ENCODE measurements around the gene MOB2.
"Not testable (repeated sequence)": the region's sequence is repeated elsewhere in the genome, so short reads cannot be mapped to it uniquely, and the experiment has no call there.

MOB2 gene

GRCh38 chr11:1439341-1439740 is 47.2 kb downstream of the MOB2 start:
- DNase-seq, result no peak

DNA sequence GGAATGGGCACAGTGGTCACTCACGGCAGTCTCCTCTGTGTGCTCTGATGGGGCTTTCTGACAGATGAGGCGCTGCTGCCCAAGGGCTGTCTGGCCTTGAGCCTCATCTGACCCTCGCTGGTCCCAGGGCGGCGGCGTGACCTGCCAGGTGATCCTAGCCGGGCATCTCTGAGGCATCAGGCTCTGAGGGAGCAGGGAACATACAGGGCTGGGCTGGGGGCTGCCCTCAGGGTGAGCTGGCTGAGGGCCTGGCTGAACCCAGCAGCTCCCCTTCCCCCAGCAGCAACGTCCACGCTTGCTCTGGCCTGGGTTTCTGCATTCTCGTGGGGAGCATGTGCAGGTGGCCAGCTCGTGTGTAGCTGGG is 47.6 kb downstream of the MOB2 start:
- no peak for DNase-seq

DNA sequence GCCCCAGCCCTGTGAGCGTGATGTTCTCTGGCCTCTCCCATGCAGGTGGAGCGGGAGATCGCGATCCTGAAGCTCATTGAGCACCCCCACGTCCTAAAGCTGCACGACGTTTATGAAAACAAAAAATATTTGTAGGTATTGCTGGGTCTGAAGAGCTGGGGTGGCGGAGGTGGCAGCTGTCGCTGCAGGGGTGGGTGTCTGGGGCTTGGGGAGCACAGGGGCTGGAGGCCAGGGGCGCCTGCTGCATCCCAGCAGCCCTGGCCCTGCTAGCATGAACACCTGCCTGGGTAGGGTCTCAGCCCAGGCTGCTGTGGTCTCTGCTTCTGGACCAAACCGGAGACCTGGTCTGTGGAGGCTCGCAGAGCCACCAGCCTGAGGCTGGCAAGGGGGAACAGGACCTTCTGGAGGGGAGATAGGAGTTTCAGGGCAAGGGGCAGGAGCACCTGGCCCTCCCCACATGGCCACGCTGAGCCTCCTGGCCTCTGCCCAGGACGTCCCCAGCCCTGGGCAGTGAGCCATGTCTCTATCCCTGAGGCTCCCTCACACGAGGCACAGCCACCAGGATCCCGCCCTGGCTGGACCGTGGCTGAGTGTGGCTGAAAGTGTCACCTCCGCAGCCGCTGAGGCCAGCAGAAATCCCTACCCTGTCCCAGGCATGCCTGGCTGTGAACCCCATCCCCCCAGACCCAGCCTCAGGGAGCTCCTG is 48.2 kb downstream of the MOB2 start:
- no peak for DNase-seq

DNA sequence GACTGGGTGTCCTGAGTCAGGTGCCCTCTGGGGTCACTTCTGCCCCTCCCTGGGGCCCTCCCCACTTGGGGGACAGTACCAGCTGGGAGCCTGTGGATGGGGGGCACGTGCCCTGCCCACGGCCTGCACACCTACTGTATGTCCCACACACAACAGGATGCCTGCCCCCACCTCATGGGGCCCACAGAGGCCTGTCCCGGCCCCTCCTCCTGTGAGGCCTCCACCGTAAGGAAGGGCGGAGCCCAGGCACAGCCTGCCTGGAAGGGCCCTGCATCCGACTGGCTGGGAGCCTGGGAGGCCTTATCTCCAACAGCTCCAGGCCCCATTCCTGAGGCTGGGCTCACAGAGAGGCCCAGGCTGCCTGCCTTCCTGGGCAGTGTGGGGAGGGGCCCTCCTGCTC is 49.1 kb downstream of the MOB2 start:
- DNase-seq, result peak in 1 of 14 donors; percentile 39

DNA sequence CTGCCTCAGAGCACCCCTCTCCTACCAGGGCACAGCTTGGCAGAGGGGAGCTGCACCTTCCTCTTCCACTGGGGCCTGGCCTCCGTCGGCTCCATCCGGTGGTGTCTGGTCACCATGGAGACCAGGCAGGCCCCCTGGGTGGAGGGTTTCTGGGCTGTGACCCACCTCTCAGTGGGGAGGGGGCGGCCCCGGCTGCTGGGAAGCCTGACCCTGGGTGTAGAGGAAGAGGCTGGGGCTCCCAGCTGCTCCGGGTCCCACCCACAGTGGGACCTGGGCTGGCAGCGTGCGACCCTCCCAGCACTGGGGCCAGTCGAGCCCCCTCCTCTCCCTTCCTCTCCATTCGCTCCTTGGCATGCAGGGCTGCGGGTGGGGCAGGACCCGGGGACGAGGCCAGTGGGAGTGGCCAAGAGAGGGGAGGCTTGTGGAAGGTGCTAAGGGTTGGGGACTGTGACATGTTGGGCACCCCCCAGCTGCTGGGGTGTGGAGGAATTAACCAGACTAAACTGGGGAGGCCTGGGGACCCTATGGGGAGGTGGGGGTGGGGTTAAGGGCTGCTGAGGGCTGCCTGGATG is 50.0 kb downstream of the MOB2 start:
- no peak for DNase-seq

GRCh38 chr11:1435820-1436467 is 50.6 kb downstream of the MOB2 start:
- DNase-seq, result peak in 1 of 14 donors; percentile 35

DNA sequence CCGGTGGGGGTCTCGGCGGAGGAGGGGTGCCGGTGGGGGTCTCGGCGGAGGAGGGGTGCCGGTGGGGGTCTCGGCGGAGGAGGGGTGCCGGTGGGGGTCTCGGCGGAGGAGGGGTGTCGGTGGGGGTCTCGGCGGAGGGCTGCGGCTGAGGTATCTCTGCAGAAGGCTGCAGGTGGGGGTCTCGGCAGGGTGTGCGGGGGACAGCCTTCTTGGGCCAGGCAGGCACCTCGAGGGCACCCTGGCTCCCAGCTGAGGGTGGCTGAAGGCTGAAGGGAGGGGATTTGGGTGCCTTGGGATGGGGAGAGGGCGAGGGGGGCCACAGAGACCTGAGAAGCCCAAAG is 51.1 kb downstream of the MOB2 start:
- not testable (repeated sequence) for DNase-seq

- no peak for DNase-seq
Measured at GRCh38 chr11:1433977-1434640, 52.5 kb downstream of the MOB2 start.

- no peak for DNase-seq
Measured at GRCh38 chr11:1433568-1433967, 53.0 kb downstream of the MOB2 start.

DNA sequence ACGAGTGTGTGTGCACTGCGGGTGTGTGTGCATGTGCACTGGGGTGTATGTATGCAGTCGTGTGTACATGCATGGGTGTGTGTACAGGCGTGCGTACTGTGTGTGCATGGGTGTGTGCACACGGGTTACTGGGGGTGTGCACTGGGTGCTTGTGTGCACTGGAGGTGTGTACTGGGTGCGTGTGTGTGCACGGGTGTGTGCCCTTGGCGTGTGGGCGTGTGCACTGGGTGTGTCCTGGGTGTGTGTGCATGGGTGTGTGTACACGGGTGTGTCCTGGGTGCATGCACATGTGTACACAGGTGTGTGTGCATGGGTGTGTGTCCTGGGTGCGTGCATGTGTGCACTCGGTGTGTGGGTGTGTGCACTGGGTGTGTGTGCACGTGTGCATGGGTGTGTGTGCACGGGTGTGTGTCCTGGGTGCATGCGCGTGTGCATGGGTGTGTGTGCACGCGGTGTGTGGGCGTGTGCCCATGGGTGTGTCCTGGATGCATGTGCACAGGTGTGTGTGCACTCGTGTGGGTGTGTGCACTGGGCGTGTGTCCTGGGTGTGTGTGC is 57.7 kb downstream of the MOB2 start:
- DNase-seq, result no peak

DNA sequence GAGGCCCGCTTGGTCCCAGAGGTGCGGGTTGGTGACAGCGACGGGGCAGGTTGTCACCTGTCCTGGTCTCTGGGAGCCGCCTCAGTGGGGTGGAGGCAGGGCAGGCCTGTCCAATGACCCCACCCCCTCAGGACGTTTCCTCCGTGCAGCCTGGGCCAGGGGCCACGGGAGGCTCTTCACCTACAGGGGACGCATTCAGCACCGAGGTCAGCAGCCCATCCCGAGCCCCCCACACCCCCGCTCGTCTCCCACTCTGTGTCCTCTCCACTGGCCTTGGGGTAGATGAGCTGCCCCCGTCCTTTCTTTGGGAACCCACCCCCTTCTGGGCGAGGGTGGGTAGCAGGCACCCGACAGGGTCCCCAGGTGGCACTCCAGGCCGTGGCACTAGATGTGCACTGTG is 61.1 kb downstream of the MOB2 start:
- DNase-seq, result no peak

- no peak for DNase-seq
Measured at GRCh38 chr11:1425006-1425405, 61.6 kb downstream of the MOB2 start.

DNA sequence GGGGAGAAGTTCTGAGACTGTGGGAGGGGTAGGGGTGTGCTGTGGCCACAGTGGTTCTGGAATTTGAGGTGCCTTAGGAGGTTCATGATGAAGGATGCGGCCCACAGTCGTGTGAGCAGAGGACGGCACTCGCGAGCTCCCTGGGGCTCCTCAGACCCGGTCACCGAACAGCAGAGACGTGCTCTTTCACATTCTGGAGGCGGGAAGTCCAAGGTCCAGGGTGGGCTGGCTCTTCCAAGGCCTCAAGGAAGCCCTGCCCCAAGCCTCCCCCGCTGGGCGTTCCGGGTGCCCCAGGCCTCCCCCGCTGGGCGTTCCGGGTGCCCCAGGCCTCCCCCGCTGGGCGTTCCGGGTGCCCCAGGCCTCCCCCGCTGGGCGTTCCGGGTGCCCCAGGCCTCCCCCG is 63.2 kb downstream of the MOB2 start:
- DNase-seq, result not testable (repeated sequence)

DNA sequence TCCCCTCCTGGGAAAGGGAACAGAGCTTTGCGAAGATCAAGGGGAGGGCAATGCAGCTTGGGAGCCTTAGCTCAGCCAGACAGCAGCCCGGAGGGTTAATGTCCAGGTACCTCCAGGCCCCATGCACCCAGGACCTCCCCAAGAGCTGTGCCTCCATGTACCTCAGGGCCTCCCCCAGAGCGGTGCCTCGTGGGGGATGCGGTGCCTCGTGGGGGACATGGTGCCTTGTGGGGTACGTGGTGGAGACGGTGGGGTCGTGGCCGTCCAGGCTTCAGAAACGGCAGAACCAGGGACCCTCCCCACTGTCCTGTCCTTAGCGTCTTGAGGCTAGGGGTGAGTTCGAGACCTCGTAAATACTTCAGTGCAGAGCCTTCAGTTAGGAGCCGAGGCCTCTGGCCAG is 63.6 kb downstream of the MOB2 start:
- no peak for DNase-seq

GRCh38 chr11:1422481-1422880 is 64.1 kb downstream of the MOB2 start:
- no peak for DNase-seq

GRCh38 chr11:1421291-1421690 is 65.3 kb downstream of the MOB2 start:
- no peak for DNase-seq

DNA sequence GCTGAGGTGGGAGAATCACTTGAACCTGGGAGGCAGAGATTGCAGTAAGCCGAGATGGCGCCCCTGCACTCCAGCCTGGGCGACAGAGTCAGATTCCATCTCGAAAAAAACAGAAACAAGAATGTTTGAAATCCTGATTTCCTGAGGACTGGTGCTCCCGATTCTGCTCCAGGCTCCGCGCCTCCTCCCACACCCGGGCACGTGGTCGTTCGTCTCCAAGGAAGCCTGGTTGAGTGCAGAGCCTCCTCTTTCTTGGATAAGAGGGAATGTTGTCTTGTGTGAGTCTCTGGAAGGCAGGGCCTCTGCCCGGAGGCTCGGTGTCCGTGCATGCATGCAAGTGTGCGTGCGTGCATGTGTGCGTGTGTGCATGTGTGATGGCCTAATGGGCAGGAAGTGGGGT is 66.8 kb downstream of the MOB2 start:
- no peak for DNase-seq

Data from C1 segment of cervical spinal cord (tissue), 14 donors.